Caco-2 (cell line): ENCODE measurements around the gene FAH. TPM values are rescaled to one million over a fixed set of nuclear protein-coding genes. Genes with fewer than 3 reads are reported as not detected.

Experiments used
- BruUV-seq: library from RNA; stranded (reverse); fragments of 400-500 nt; replicated peaks from 2 replicates; lab custom pipeline; 2021; lab: Mats Ljungman, UMichigan
- CTCF ChIA-PET: fragments of 300-600 bp; sonication (Branson Sonifier 250); formaldehyde crosslinking; loops from one replicate; lab custom pipeline; 2022; ENCODE audit warnings: antibody characterized with exemption; lab: Charles Lee
- POLR2A ChIA-PET: fragments of 300-600 bp; sonication (Branson Sonifier 250); formaldehyde crosslinking; loops from one replicate; lab custom pipeline; 2022; ENCODE audit warnings: antibody characterized with exemption; lab: Charles Lee
- DNase-seq, 2 experiments: peaks; one replicate each; pipeline versions ENCODE4 v3.0.0 to v3.0.0-alpha.2; 2020 to 2022
- H3K27me3 ChIP-seq: replicated peaks from 2 replicates; pipeline ENCODE4 v1.6.0; 2011; ENCODE audit warnings: low read length; ENCODE audit not compliant: control insufficient read depth, insufficient read depth
- H3K36me3 ChIP-seq: 2 replicates; pipeline ENCODE4 v1.5.1; 2011; ENCODE audit warnings: low read length; ENCODE audit not compliant: control insufficient read depth, insufficient read depth
- H3K4me1 ChIP-seq: fragments of 250-450 bp; sonication (Bioruptor Pico); 2 replicates; pipeline ENCODE4 v1.5.1; 2020; ENCODE audit warnings: mild to moderate bottlenecking
- H3K4me3 ChIP-seq: 2 replicates; pipeline ENCODE4 v1.5.1; 2011; ENCODE audit warnings: low read depth, mild to moderate bottlenecking, control low read depth, low read length
- H3K9me3 ChIP-seq: fragments of 250-450 bp; sonication (Bioruptor Pico); 2 replicates; pipeline ENCODE4 v1.5.1; 2020; ENCODE audit warnings: mild to moderate bottlenecking, moderate library complexity
- H3K27ac Mint-ChIP-seq: one replicate; pipeline ENCODE4 v1.8.0; 2022; ENCODE audit warnings: mixed read lengths; ENCODE audit not compliant: unreplicated experiment
- H3K27me3 Mint-ChIP-seq: one replicate; pipeline ENCODE4 v1.8.0; 2022; ENCODE audit warnings: mixed read lengths; ENCODE audit not compliant: insufficient read depth, unreplicated experiment
- H3K36me3 Mint-ChIP-seq: one replicate; pipeline ENCODE4 v1.8.0; 2022; ENCODE audit warnings: mild to moderate bottlenecking, mixed read lengths; ENCODE audit not compliant: insufficient read depth, unreplicated experiment
- H3K4me1 Mint-ChIP-seq: one replicate; pipeline ENCODE4 v1.8.0; 2022; ENCODE audit warnings: low read depth, mixed read lengths; ENCODE audit not compliant: unreplicated experiment
- H3K4me3 Mint-ChIP-seq: one replicate; pipeline ENCODE4 v1.8.0; 2022; ENCODE audit warnings: mild to moderate bottlenecking, moderate library complexity, mixed read lengths; ENCODE audit not compliant: unreplicated experiment
- H3K9me3 Mint-ChIP-seq: one replicate; pipeline ENCODE4 v1.8.0; 2022; ENCODE audit warnings: mixed read lengths; ENCODE audit not compliant: unreplicated experiment
- intact Hi-C: fragments of 100-400 bp; cut with micrococcal nuclease; formaldehyde crosslinking; loops from one replicate; pipeline ENCODE4 v1.10.0; 2022; ENCODE audit not compliant: unreplicated experiment
- total RNA-seq: library from RNA; stranded (reverse); gene quantifications from 2 replicates; pipeline ENCODE4 v1.2.3, GENCODE V29; 2022
- TF ChIP-seq, protein P1 (sequence below), 2 experiments: fragments of 200-600 bp in 1 of 2; IDR thresholded peaks; 1 replicate in 1 of 2; 2 replicates in 1 of 2; pipeline versions ENCODE4 v1.5.1 to v1.8.0; 2011 to 2022; ENCODE audit warnings: antibody characterized with exemption in 1 of 2, control low read depth in 1 of 2, inconsistent platforms in 1 of 2, low read depth in 1 of 2, low read length in 1 of 2, mild to moderate bottlenecking in 1 of 2, moderate library complexity in 1 of 2; ENCODE audit not compliant: insufficient read depth in 1 of 2, severe bottlenecking in 1 of 2, unreplicated experiment in 1 of 2

Gene FAH
- total RNA-seq, 1 experiment from 2014 or later: 20.4 TPM

DNA sequence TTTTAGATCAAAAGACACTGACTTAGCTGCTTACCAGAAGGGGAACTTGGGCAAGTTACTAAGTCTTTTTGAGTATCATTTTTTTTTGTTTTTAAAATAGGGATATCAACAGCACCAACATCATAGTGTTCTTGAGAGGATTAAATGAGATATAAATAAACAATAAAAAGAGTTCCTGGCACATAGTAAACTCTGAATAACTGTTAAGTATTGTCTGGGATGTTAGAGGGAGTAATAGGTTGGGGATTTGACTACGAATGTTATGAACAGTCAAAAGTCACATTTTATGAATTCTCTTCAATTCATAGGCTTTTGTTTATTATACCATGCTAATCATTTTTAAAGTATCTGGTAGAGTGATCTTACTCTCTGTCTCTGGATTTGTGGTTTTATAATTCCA is 37.8 kb upstream of the FAH start:
- Mint-ChIP-seq H3K27ac (no peak overlapping the region), H3K4me3 (no peak overlapping the region), H3K27me3 (no peaks in the 10 kb centered on the region), H3K36me3 (no peaks in the 10 kb centered on the region), H3K9me3 (no peaks in the 10 kb centered on the region), H3K4me1 (peaks cover 12% of the 10 kb centered on the region)
- no peaks in the 10 kb centered on the region for H3K36me3 ChIP-seq
- no TSS peak for BruUV-seq
- TF ChIP-seq, protein P1, sequence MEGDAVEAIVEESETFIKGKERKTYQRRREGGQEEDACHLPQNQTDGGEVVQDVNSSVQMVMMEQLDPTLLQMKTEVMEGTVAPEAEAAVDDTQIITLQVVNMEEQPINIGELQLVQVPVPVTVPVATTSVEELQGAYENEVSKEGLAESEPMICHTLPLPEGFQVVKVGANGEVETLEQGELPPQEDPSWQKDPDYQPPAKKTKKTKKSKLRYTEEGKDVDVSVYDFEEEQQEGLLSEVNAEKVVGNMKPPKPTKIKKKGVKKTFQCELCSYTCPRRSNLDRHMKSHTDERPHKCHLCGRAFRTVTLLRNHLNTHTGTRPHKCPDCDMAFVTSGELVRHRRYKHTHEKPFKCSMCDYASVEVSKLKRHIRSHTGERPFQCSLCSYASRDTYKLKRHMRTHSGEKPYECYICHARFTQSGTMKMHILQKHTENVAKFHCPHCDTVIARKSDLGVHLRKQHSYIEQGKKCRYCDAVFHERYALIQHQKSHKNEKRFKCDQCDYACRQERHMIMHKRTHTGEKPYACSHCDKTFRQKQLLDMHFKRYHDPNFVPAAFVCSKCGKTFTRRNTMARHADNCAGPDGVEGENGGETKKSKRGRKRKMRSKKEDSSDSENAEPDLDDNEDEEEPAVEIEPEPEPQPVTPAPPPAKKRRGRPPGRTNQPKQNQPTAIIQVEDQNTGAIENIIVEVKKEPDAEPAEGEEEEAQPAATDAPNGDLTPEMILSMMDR (IDR thresholded peaks at IDR 0.05; ENCODE audit: insufficient read depth in 1 of 2, low read depth in 1 of 2, low read length in 1 of 2, severe bottlenecking in 1 of 2, unreplicated experiment in 1 of 2): no peak
- no peaks in the 10 kb centered on the region for H3K9me3 ChIP-seq
- DNase-seq: no peak
- ChIA-PET POLR2A (no interaction called here), CTCF (no interaction called here)
- no peak overlapping the region for H3K4me3 ChIP-seq
- intact Hi-C loops: no loop called here
- no peaks in the 10 kb centered on the region for H3K27me3 ChIP-seq
- no peaks in the 10 kb centered on the region for H3K4me1 ChIP-seq

- H3K4me1 ChIP-seq: no peaks in the 10 kb centered on the region
- no peaks in the 10 kb centered on the region for H3K9me3 ChIP-seq
- TF ChIP-seq, protein P1 (IDR thresholded peaks at IDR 0.05; ENCODE audit: insufficient read depth in 1 of 2, low read depth in 1 of 2, low read length in 1 of 2, severe bottlenecking in 1 of 2, unreplicated experiment in 1 of 2): no peak
- H3K4me1 Mint-ChIP-seq: peaks cover 7% of the 10 kb centered on the region
- H3K27me3 ChIP-seq: no peaks in the 10 kb centered on the region
- CTCF ChIA-PET: no interaction called here
- peaks cover 7% of the 10 kb centered on the region for H3K36me3 Mint-ChIP-seq
- DNase-seq: no peak
- no peaks in the 10 kb centered on the region for H3K36me3 ChIP-seq
- H3K4me3 ChIP-seq: no peak overlapping the region
- no TSS peak for BruUV-seq
- POLR2A ChIA-PET: no interaction called here
- no peak overlapping the region for H3K27ac Mint-ChIP-seq
- H3K27me3 Mint-ChIP-seq: no peaks in the 10 kb centered on the region
- no peaks in the 10 kb centered on the region for H3K9me3 Mint-ChIP-seq
- intact Hi-C loops: no loop called here
- H3K4me3 Mint-ChIP-seq: no peak overlapping the region
These were observed 33.8 kb upstream of the FAH start for GRCh38 chr15:80118956-80119355.

GRCh38 chr15:80120636-80121035 is 32.2 kb upstream of the FAH start:
- no peaks in the 10 kb centered on the region for H3K9me3 ChIP-seq
- CTCF ChIA-PET: no interaction called here
- Mint-ChIP-seq H3K27me3 (no peaks in the 10 kb centered on the region), H3K4me1 (no peaks in the 10 kb centered on the region), H3K9me3 (no peaks in the 10 kb centered on the region), H3K4me3 (no peak overlapping the region), H3K36me3 (peaks cover 7% of the 10 kb centered on the region), H3K27ac (no peak overlapping the region)
- TF ChIP-seq, protein P1 (IDR thresholded peaks at IDR 0.05; ENCODE audit: insufficient read depth in 1 of 2, low read depth in 1 of 2, low read length in 1 of 2, severe bottlenecking in 1 of 2, unreplicated experiment in 1 of 2): no peak
- POLR2A ChIA-PET: no interaction called here
- no peaks in the 10 kb centered on the region for H3K4me1 ChIP-seq
- DNase-seq: no peak
- no peaks in the 10 kb centered on the region for H3K27me3 ChIP-seq
- H3K4me3 ChIP-seq: no peak overlapping the region
- BruUV-seq: no TSS peak
- H3K36me3 ChIP-seq: no peaks in the 10 kb centered on the region
- intact Hi-C loops: no loop called here
